ENCODE data around the gene KRTCAP2.

DNA sequence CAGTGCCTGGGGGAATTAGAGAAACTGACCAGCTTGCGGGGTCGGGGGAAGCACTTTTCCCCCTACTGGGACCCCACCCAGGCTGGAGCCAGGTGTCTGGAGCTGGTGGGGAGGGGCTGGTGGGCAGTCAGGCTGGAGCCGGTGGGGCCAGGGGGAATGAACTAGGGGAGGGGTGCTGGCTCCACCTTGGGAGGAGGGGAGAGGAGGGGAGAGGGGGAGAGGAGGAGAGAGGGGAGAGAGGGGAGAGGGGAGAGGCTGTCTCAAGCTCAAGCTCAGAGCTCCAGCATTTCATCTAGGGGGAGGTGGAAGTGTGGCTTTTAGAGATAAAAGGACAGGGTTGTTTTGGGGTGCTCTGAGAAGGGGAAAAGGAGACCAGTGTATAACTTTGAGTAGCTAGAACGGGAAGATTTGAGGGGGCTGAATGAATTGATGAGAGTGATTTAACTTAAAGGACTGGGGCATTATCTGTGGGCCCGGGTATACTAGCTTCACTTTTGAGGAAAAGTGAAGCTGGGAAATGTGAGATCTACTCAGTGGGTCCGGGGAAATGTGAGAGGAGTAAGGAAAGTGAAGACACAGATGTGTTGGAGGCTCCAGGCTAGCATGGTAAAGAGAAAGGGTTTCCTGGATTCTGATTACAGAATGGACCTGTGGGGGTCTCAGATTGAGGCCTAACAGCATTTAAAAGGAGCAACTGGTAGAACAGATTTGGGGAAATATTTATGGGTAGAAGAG is 42.7 kb downstream of the KRTCAP2 start:
- TF ChIP-seq POLR2AphosphoS5 (IDR thresholded peaks at IDR 0.05) (no peak), EP300 (IDR thresholded peaks at IDR 0.05) (no peak)
- TF ChIP-seq, protein P1, sequence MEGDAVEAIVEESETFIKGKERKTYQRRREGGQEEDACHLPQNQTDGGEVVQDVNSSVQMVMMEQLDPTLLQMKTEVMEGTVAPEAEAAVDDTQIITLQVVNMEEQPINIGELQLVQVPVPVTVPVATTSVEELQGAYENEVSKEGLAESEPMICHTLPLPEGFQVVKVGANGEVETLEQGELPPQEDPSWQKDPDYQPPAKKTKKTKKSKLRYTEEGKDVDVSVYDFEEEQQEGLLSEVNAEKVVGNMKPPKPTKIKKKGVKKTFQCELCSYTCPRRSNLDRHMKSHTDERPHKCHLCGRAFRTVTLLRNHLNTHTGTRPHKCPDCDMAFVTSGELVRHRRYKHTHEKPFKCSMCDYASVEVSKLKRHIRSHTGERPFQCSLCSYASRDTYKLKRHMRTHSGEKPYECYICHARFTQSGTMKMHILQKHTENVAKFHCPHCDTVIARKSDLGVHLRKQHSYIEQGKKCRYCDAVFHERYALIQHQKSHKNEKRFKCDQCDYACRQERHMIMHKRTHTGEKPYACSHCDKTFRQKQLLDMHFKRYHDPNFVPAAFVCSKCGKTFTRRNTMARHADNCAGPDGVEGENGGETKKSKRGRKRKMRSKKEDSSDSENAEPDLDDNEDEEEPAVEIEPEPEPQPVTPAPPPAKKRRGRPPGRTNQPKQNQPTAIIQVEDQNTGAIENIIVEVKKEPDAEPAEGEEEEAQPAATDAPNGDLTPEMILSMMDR (IDR thresholded peaks at IDR 0.05): no peak
